ENCODE measurements around the gene SORBS2. TPM values are rescaled to one million over a fixed set of nuclear protein-coding genes. Genes with fewer than 3 reads are reported as not detected.

SORBS2 gene
- total RNA-seq, 4 donors from 2014 or later: 33.4 to 286 (median 47.6) TPM

DNA sequence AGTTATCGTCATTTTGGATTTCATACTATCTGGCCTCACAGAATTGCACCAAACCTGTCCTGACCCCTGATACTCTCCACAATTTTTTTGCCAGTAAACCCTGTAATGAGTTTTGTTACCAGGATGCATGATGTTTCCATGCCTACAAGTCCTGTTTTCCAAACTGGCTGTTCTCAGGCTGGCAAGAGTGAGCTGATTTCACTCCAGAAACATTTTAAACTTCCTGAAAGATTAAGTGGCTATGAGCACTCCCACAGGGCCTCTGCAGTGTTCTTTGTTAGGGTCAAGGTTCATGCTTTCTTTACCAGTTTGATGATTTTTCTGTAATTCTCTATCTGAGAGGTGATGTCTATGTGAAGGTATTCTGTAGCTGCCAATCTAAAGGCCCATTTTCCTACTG lies 245.0 kb downstream of the SORBS2 start:
- H3K4me1 ChIP-seq: peaks cover 0 to 38% (median 19%) of the 10 kb centered on the region in 3 donors
- H3K27me3 ChIP-seq: no peaks in the 10 kb centered on the region
- H3K27ac ChIP-seq: peak overlapping the region; percentile 51 to 90 (median 86)
- peaks cover 0 to 6% (median 0%) of the 10 kb centered on the region in 3 donors for H3K9me3 ChIP-seq
- peak overlapping the region in 1 of 4 donors; percentile 35 for H3K4me3 ChIP-seq
- WGBS, 2 donors: 11 to 29% methylated on average over 1 of the region's 1 CpG
- TF ChIP-seq POLR2A (IDR thresholded peaks at IDR 0.05): no peak
- TF ChIP-seq, protein P1, sequence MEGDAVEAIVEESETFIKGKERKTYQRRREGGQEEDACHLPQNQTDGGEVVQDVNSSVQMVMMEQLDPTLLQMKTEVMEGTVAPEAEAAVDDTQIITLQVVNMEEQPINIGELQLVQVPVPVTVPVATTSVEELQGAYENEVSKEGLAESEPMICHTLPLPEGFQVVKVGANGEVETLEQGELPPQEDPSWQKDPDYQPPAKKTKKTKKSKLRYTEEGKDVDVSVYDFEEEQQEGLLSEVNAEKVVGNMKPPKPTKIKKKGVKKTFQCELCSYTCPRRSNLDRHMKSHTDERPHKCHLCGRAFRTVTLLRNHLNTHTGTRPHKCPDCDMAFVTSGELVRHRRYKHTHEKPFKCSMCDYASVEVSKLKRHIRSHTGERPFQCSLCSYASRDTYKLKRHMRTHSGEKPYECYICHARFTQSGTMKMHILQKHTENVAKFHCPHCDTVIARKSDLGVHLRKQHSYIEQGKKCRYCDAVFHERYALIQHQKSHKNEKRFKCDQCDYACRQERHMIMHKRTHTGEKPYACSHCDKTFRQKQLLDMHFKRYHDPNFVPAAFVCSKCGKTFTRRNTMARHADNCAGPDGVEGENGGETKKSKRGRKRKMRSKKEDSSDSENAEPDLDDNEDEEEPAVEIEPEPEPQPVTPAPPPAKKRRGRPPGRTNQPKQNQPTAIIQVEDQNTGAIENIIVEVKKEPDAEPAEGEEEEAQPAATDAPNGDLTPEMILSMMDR (IDR thresholded peaks at IDR 0.05): no peak
- DNase-seq: no peak
- no peaks in the 10 kb centered on the region for H3K36me3 ChIP-seq
- intact Hi-C loops (cut with DNase I): no loop called here

DNA sequence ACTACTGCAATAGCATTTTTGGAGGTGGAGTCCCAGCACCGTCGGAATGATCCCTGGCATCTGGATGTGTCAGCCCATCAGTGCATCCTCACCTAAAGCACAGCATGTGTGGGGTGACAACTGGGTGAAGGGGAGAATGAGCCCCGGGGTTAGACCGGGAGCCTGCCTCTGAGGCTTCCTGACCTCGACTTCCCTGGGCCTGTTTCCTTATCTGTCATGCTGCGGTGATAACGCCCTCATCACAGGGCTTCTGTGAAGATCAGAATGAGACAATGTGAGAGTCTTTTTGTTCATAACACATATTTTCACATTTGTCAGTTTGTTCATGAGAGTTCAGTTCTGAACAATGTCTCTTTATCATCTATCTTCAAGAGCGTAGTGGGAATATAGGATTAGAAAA lies 245.6 kb downstream of the SORBS2 start:
- no peak for DNase-seq
- no peaks in the 10 kb centered on the region for H3K36me3 ChIP-seq
- WGBS, 2 donors: 51 to 61% methylated on average over 8 of the region's 8 CpGs
- intact Hi-C loops (cut with DNase I): no loop called here
- H3K4me1 ChIP-seq: peaks cover 0 to 38% (median 19%) of the 10 kb centered on the region in 3 donors
- peaks cover 0 to 6% (median 0%) of the 10 kb centered on the region in 3 donors for H3K9me3 ChIP-seq
- H3K4me3 ChIP-seq: no peak overlapping the region
- no peaks in the 10 kb centered on the region for H3K27me3 ChIP-seq
- TF ChIP-seq, protein P1 (IDR thresholded peaks at IDR 0.05): no peak
- TF ChIP-seq POLR2A (IDR thresholded peaks at IDR 0.05): no peak
- peak overlapping the region; percentile 51 to 90 (median 86) for H3K27ac ChIP-seq

DNA sequence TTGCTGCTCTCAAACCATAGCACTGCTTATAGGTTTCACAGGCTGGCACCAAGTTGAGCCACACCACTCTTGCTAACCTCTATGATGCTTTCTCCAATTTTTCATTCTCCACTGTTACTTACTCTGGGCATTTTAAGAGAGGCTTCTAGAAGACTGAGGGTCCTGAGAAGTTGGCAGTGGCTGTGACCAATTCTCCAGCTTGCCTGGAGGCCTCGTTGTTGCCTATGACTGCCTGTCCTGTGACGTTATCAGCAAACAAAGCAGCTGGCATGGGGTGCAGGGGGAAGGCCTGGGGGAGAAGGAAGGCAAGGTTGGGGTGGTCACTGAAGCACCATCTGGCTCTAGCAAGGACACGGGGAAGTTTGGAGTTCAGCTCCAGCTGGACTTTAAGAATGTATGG lies 246.3 kb downstream of the SORBS2 start:
- Histone ChIP-seq H3K9me3 (peaks cover 0 to 6% (median 0%) of the 10 kb centered on the region in 3 donors), H3K27ac (peak overlapping the region in 3 of 4 donors; percentile 65 to 89 (median 84))
- 69 to 74% methylated on average over 3 of the region's 3 CpGs for WGBS, 2 donors

DNA sequence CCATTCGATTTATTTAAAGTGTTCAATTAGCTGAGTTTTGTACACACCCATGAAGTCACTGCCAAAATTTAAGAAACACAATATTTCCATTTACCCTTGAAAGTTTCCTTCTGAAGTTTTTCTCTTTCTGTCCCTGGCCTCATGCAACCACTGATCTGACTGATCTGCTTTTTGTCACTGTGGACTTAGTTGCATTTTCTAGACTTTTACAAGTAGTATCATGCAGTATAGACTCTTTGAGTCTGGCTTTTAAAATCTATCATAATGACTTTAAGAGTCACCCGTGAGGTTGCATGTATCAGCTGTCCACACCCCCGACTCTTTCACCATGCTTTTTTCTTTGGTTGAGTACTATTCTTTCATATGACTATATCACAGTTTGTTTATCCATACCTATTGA lies 247.6 kb downstream of the SORBS2 start:
- H3K36me3 ChIP-seq: no peaks in the 10 kb centered on the region
- intact Hi-C loops (cut with DNase I): no loop called here
- no peaks in the 10 kb centered on the region for H3K27me3 ChIP-seq
- H3K27ac ChIP-seq: peak overlapping the region in 1 of 4 donors; percentile 2
- H3K4me1 ChIP-seq: peaks cover 0 to 49% (median 30%) of the 10 kb centered on the region in 3 donors
- 71 to 72% methylated on average over 3 of the region's 3 CpGs for WGBS, 2 donors
- H3K4me3 ChIP-seq: no peak overlapping the region
- H3K9me3 ChIP-seq: peaks cover 0 to 6% (median 0%) of the 10 kb centered on the region in 3 donors
- TF ChIP-seq, protein P1 (IDR thresholded peaks at IDR 0.05): no peak
- TF ChIP-seq POLR2A (IDR thresholded peaks at IDR 0.05): no peak
- no peak for DNase-seq

More for the DNA sequence above, 246.3 kb downstream of the SORBS2 start:
- intact Hi-C loops (cut with DNase I): no loop called here
- H3K36me3 ChIP-seq: no peaks in the 10 kb centered on the region
- TF ChIP-seq, protein P1 (IDR thresholded peaks at IDR 0.05): no peak
- TF ChIP-seq POLR2A (IDR thresholded peaks at IDR 0.05): no peak
- H3K4me3 ChIP-seq: no peak overlapping the region
- no peak for DNase-seq
- peaks cover 0 to 38% (median 19%) of the 10 kb centered on the region in 3 donors for H3K4me1 ChIP-seq
- no peaks in the 10 kb centered on the region for H3K27me3 ChIP-seq

DNA sequence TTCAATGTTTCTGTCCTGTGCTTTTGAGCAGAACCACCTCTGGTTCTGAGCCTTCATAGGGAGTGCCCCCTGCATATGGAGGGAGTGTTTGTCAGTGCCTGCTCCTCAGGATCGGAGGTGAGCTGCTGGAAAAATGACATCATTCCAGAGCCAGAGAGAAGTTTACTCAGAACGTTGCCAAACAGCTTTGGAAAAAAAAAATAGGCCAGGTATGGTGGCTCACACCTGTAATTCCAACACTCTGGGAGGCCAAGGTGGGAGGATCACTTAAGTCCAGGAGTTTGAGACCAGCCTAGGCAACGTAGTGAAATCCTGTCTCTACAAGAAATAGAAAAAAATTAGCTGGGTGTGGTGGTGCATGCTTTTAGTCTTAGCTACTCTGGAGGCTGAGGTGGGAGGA lies 249.5 kb downstream of the SORBS2 start:
- Histone ChIP-seq H3K9me3 (peaks cover 0 to 6% (median 0%) of the 10 kb centered on the region in 3 donors), H3K36me3 (no peaks in the 10 kb centered on the region), H3K4me3 (no peak overlapping the region), H3K27me3 (no peaks in the 10 kb centered on the region), H3K4me1 (peaks cover 0 to 41% (median 22%) of the 10 kb centered on the region in 3 donors), H3K27ac (no peak overlapping the region)
- no peak for TF ChIP-seq POLR2A (IDR thresholded peaks at IDR 0.05)
- TF ChIP-seq, protein P1 (IDR thresholded peaks at IDR 0.05): no peak
- DNase-seq: no peak
- WGBS, 2 donors: 48 to 55% methylated on average over 3 of the region's 3 CpGs
- intact Hi-C loops (cut with DNase I): no loop called here
